CD14-positive monocyte (primary cell): Measurements from ENCODE around the gene STIM1. TPM values are rescaled to one million over a fixed set of nuclear protein-coding genes. Genes with fewer than 3 reads are reported as not detected.
"Not testable (repeated sequence)": the region's sequence is repeated elsewhere in the genome, so short reads cannot be mapped to it uniquely, and the experiment has no call there.

ENCODE experiments used
- DNase-seq, 3 donors: peaks; one replicate each; pipeline ENCODE4 v3.0.0-alpha.2; 2011 to 2022
- H2AFZ ChIP-seq: 2 replicates; pipeline ENCODE4 v1.6.0; 2012; ENCODE audit warnings: mild to moderate bottlenecking, low read depth, low read length, inconsistent platforms; ENCODE audit not compliant: insufficient read depth, poor library complexity, severe bottlenecking
- H3K27ac ChIP-seq, 2 donors: 1 replicate in 1 of 2; 2 replicates in 1 of 2; pipeline ENCODE4 v1.5.1; 2012 to 2013; ENCODE audit warnings: low read length in 2 of 2, control low read depth in 1 of 2, inconsistent platforms in 1 of 2, low read depth in 1 of 2, mild to moderate bottlenecking in 1 of 2
- H3K27me3 ChIP-seq, 2 donors: one replicate each; pipeline versions ENCODE4 v1.6.0 to v1.6.1; 2011 to 2013; ENCODE audit warnings: low read length in 2 of 2; ENCODE audit not compliant: control insufficient read depth in 2 of 2, insufficient read depth in 2 of 2
- H3K36me3 ChIP-seq, 2 donors: replicated peaks in 1 of 2; 1 replicate in 1 of 2; 2 replicates in 1 of 2; pipeline versions ENCODE4 v1.5.1 to v1.6.1; 2012 to 2013; ENCODE audit warnings: low read length in 2 of 2, control low read depth in 1 of 2, inconsistent platforms in 1 of 2, mild to moderate bottlenecking in 1 of 2; ENCODE audit not compliant: insufficient read depth in 2 of 2, control insufficient read depth in 1 of 2
- H3K4me1 ChIP-seq, 2 donors: 1 replicate in 1 of 2; 2 replicates in 1 of 2; pipeline versions ENCODE4 v1.5.1 to v1.6.1; 2012 to 2013; ENCODE audit warnings: low read length in 2 of 2, control low read depth in 1 of 2, inconsistent platforms in 1 of 2, mild to moderate bottlenecking in 1 of 2, moderate library complexity in 1 of 2; ENCODE audit not compliant: insufficient read depth in 2 of 2, control insufficient read depth in 1 of 2
- H3K4me2 ChIP-seq: replicated peaks from 2 replicates; pipeline ENCODE3; 2012; ENCODE audit warnings: low read length, moderate library complexity, mild to moderate bottlenecking; ENCODE audit not compliant: poor library complexity, severe bottlenecking; ENCODE audit errors: extremely low read depth
- H3K4me3 ChIP-seq, 3 experiments: fragments of 200-600 bp in 1 of 3; sonication (generic) in 1 of 3; replicated peaks in 1 of 3; 1 replicate in 2 of 3; 2 replicates in 1 of 3; pipeline ENCODE4 v1.5.1; 2011 to 2013; ENCODE audit warnings: low read length in 3 of 3, mild to moderate bottlenecking in 3 of 3, control low read depth in 2 of 3, low read depth in 2 of 3, inconsistent platforms in 1 of 3, moderate library complexity in 1 of 3
- H3K79me2 ChIP-seq: 2 replicates; pipeline ENCODE4 v1.6.0; 2012; ENCODE audit warnings: mild to moderate bottlenecking, control low read depth, inconsistent platforms, low read length, moderate library complexity; ENCODE audit not compliant: insufficient read depth
- H3K9ac ChIP-seq: 2 replicates; pipeline ENCODE4 v1.6.0; 2017; ENCODE audit warnings: low read length, mild to moderate bottlenecking; ENCODE audit not compliant: insufficient read depth, poor library complexity, severe bottlenecking
- H3K9me3 ChIP-seq, 2 donors: replicated peaks in 1 of 2; 1 replicate in 1 of 2; 2 replicates in 1 of 2; pipeline versions ENCODE4 v1.5.1 to v1.6.1; 2012 to 2013; ENCODE audit warnings: low read length in 2 of 2, control low read depth in 1 of 2; ENCODE audit not compliant: control insufficient read depth in 1 of 2, insufficient read depth in 1 of 2
- H4K20me1 ChIP-seq: 2 replicates; pipeline ENCODE4 v1.6.0; 2012; ENCODE audit warnings: mild to moderate bottlenecking, low read length, control low read depth, moderate library complexity; ENCODE audit not compliant: insufficient read depth
- H3K27ac Mint-ChIP-seq, 7 donors: one replicate each; pipeline ENCODE4 v1.8.0; 2020; ENCODE audit warnings: mild to moderate bottlenecking in 7 of 7, mixed read lengths in 7 of 7, moderate library complexity in 6 of 7, inconsistent platforms in 2 of 7
- H3K27me3 Mint-ChIP-seq, 3 donors: one replicate each; pipeline ENCODE4 v1.8.0; 2021 to 2022; ENCODE audit warnings: low read depth in 3 of 3, mild to moderate bottlenecking in 3 of 3, mixed read lengths in 3 of 3, moderate library complexity in 3 of 3, inconsistent platforms in 1 of 3
- H3K36me3 Mint-ChIP-seq, 2 donors: one replicate each; pipeline ENCODE4 v1.8.0; 2020; ENCODE audit warnings: mixed read lengths in 2 of 2, inconsistent platforms in 1 of 2, mild to moderate bottlenecking in 1 of 2
- H3K4me1 Mint-ChIP-seq: one replicate; pipeline ENCODE4 v1.8.0; 2020; ENCODE audit warnings: mild to moderate bottlenecking, mixed read lengths
- H3K4me3 Mint-ChIP-seq, 2 donors: one replicate each; pipeline ENCODE4 v1.8.0; 2020; ENCODE audit warnings: mild to moderate bottlenecking in 2 of 2, mixed read lengths in 2 of 2, moderate library complexity in 1 of 2
- H3K9me3 Mint-ChIP-seq, 7 donors: one replicate each; pipeline ENCODE4 v1.8.0; 2020 to 2022; ENCODE audit warnings: mixed read lengths in 7 of 7, mild to moderate bottlenecking in 6 of 7, moderate library complexity in 6 of 7, inconsistent platforms in 2 of 7
- WGBS: methylation state at CpG from one replicate; pipeline ENCODE4 v1.1.5; 2013; ENCODE audit warnings: missing lambda C conversion rate; ENCODE audit not compliant: insufficient coverage; 5-methylcytosine and 5-hydroxymethylcytosine counted together
- intact Hi-C, 2 donors: fragments of 100-400 bp; cut with micrococcal nuclease; formaldehyde crosslinking; loops; one replicate each; pipeline versions ENCODE4 v1.15.0 to v1.15.1; 2023
- polyA plus RNA-seq, 3 donors: library from polyadenylated mRNA; depleted of rRNA in 1 of 3; unstranded in 2 of 3; stranded (reverse) in 1 of 3; fragments of 300-500 nt in 2 of 3; fragments of >200 nt in 1 of 3; fragmentation: Illumina TruSeq in 2 of 3; gene quantifications; 1 replicate in 2 of 3; 2 replicates in 1 of 3; pipeline ENCODE4 v1.2.3, GENCODE V29; 2012 to 2021
- TF ChIP-seq, protein P1 (sequence below): fragments of 200-600 bp; IDR thresholded peaks from one replicate; pipeline ENCODE4 v1.8.0; 2022; ENCODE audit warnings: antibody characterized with exemption, mild to moderate bottlenecking

Gene STIM1
- polyA plus RNA-seq, 3 donors, result 14.0 to 68.6 (median 21.0) TPM

DNA sequence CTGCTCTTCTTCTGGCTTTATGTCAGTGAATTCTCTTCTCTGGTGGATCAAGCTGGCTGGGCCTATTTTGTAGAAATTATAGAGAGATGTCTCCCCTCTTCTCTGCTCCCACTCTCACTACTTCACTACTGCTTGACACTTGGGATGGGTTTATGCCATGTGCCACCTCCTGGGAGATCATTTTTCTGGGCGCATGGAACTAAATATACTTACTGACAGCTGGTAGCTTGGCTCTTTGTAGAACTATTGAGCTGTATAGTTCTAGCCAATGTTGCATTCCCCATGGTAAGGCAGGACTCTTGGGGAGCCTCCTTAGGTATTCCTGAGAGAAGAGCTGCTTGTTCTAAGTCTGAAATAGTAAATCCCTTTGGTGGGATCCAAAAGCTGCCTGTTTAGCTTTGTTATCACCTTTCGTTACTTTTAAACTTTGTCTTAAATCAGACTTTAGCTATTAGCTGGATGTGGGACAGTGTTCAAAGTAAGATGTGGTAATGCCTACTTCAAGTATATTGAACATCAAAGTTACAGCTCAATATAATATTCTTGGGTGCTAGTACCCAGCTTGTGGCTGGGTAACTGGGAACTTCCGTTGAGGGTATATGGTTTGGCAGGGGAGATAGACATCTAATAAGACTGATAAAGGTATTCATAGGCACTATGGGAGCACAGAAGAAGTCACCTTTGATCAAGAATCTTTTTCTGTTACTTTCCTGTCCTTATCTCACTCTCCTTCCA is 151.6 kb downstream of the STIM1 start:
- TF ChIP-seq, protein P1, sequence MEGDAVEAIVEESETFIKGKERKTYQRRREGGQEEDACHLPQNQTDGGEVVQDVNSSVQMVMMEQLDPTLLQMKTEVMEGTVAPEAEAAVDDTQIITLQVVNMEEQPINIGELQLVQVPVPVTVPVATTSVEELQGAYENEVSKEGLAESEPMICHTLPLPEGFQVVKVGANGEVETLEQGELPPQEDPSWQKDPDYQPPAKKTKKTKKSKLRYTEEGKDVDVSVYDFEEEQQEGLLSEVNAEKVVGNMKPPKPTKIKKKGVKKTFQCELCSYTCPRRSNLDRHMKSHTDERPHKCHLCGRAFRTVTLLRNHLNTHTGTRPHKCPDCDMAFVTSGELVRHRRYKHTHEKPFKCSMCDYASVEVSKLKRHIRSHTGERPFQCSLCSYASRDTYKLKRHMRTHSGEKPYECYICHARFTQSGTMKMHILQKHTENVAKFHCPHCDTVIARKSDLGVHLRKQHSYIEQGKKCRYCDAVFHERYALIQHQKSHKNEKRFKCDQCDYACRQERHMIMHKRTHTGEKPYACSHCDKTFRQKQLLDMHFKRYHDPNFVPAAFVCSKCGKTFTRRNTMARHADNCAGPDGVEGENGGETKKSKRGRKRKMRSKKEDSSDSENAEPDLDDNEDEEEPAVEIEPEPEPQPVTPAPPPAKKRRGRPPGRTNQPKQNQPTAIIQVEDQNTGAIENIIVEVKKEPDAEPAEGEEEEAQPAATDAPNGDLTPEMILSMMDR, result no peak
- peak overlapping the region in 3 of 7 donors; percentile 35 to 62 (median 46) for H3K27ac Mint-ChIP-seq

DNA sequence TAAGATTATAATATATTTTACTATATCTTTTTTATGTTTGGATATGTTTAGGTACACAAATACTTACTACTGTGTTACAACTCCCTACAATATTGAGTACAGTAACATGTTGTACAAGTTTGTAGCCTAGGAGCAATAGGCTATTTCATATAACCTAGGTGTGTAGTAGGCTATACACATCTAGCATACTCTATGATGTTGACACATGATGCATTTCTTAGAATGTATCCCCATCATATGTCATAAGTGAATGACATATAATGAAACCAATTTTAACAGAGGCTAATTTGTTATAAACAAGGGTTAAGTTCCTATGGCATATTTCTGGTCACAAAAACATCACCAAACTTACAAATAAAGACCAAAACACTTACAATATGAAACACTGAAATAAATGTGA is 152.7 kb downstream of the STIM1 start:
- TF ChIP-seq, protein P1, result no peak
- Histone ChIP-seq H3K9me3 (no peaks in the 10 kb centered on the region), H3K9ac (no peak overlapping the region), H3K79me2 (peaks cover 41% of the 10 kb centered on the region), H2AFZ (no peak overlapping the region), H3K4me3 (no peak overlapping the region), H3K27me3 (no peaks in the 10 kb centered on the region), H3K4me1 (no peaks in the 10 kb centered on the region), H3K36me3 (no peaks in the 10 kb centered on the region), H3K4me2 (no peak overlapping the region), H4K20me1 (peaks cover 36% of the 10 kb centered on the region), H3K27ac (no peak overlapping the region)
- no peak for DNase-seq
- peaks cover 0 to 1% (median 0%) of the 10 kb centered on the region in 3 donors for H3K27me3 Mint-ChIP-seq
- H3K4me1 Mint-ChIP-seq, result peaks cover 16% of the 10 kb centered on the region
- intact Hi-C loops, result no loop called here
- H3K27ac Mint-ChIP-seq, result no peak overlapping the region
- peaks cover 0 to 5% (median 2%) of the 10 kb centered on the region in 7 donors for H3K9me3 Mint-ChIP-seq
- H3K36me3 Mint-ChIP-seq, result peaks cover 0 to 6% of the 10 kb centered on the region in 2 donors
- H3K4me3 Mint-ChIP-seq, result no peak overlapping the region

More for the DNA sequence above, 151.6 kb downstream of the STIM1 start:
- Histone ChIP-seq H3K79me2 (peaks cover 41% of the 10 kb centered on the region), H4K20me1 (peaks cover 36% of the 10 kb centered on the region), H3K4me3 (no peak overlapping the region), H3K27ac (no peak overlapping the region), H2AFZ (no peak overlapping the region), H3K9ac (no peak overlapping the region), H3K9me3 (no peaks in the 10 kb centered on the region), H3K4me1 (no peaks in the 10 kb centered on the region), H3K4me2 (no peak overlapping the region), H3K27me3 (no peaks in the 10 kb centered on the region), H3K36me3 (no peaks in the 10 kb centered on the region)
- WGBS, result 100% methylated on average over 1 of the region's 3 CpGs
- H3K4me1 Mint-ChIP-seq, result peaks cover 8% of the 10 kb centered on the region
- peaks cover 0 to 6% of the 10 kb centered on the region in 2 donors for H3K36me3 Mint-ChIP-seq
- H3K4me3 Mint-ChIP-seq, result no peak overlapping the region
- peaks cover 0 to 5% (median 2%) of the 10 kb centered on the region in 7 donors for H3K9me3 Mint-ChIP-seq
- intact Hi-C loops, result no loop called here
- no peak for DNase-seq
- peaks cover 0 to 1% (median 0%) of the 10 kb centered on the region in 3 donors for H3K27me3 Mint-ChIP-seq

DNA sequence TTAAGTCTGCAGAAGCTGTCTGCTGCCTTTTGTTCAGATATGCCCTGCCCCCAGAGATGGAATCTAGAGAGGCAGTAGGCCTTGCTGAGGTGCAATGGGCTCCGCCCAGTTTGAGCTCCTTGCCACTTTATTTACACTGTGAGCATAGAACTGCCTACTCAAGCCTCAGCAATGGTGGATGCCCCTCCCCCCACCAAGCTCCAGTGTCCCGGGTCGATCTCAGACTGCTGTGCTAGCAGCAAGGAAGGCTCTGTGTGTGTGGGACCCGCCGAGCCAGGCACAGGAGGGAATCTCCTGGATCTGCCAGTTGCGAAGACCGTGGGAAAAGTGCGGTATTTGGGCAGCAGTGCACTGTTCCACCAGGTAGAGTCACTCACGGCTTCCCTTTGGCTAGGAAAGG is 161.1 kb downstream of the STIM1 start:
- intact Hi-C loops, H3K9me3 Mint-ChIP-seq: not testable (repeated sequence)

More for the DNA sequence above, 161.1 kb downstream of the STIM1 start:
- not testable (repeated sequence) for H3K27ac ChIP-seq, H2AFZ ChIP-seq, H3K4me2 ChIP-seq, H3K9ac ChIP-seq, DNase-seq, H3K4me3 ChIP-seq, H3K27me3 Mint-ChIP-seq, H3K27me3 ChIP-seq, H3K36me3 ChIP-seq, H3K4me1 ChIP-seq, H3K9me3 ChIP-seq, H3K4me3 Mint-ChIP-seq
- Mint-ChIP-seq H3K27ac (peak overlapping the region in 1 of 7 donors; percentile 11), H3K36me3 (peaks cover 0 to 18% of the 10 kb centered on the region in 2 donors), H3K4me1 (peaks cover 27% of the 10 kb centered on the region)
- 98% methylated on average over 6 of the region's 9 CpGs for WGBS
- Histone ChIP-seq H3K79me2 (peaks cover 57% of the 10 kb centered on the region), H4K20me1 (peaks cover 55% of the 10 kb centered on the region)
